ENCODE measurements around the gene RMI2. TPM values are rescaled to one million over a fixed set of nuclear protein-coding genes. Genes with fewer than 3 reads are reported as not detected.

RMI2 gene
- total and polyA plus RNA-seq, 2 of the 8 experiments (the other 6 are each of a cell fraction or from before 2014, with no cell fraction given): 58.2 to 96.0 TPM

- peaks cover 0 to 3% of the 10 kb centered on the region in 2 experiments for H4K20me1 ChIP-seq (replicated peaks in 1 of 2; ENCODE audit: control insufficient read depth in 1 of 2, insufficient read depth in 2 of 2, low read length in 2 of 2)
- peaks cover 0 to 29% (median 14%) of the 10 kb centered on the region in 4 experiments; a peak in 5 of 7 replicates for H3K4me1 ChIP-seq (replicated peaks in 1 of 4; ENCODE audit: control insufficient read depth in 3 of 4, insufficient read depth in 4 of 4, low read length in 3 of 4)
- no peak overlapping the region for H2BK15ac ChIP-seq (ENCODE audit: low read length)
- H3K36me3 ChIP-seq (ENCODE audit: control insufficient read depth in 2 of 4, insufficient read depth in 4 of 4, low read length in 3 of 4): no peaks in the 10 kb centered on the region; a peak in 1 of 8 replicates
- H3K9ac ChIP-seq (replicated peaks in 1 of 4; ENCODE audit: extremely low read depth in 1 of 4, low read depth in 3 of 4, low read length in 3 of 4): no peak overlapping the region
- peak overlapping the region; percentile 52 for H4K91ac ChIP-seq (replicated peaks; ENCODE audit: insufficient read length, low read length)
- no peak overlapping the region for H2AK5ac ChIP-seq (ENCODE audit: low read depth, low read length)
- 51% methylated on average over 22 of the region's 22 CpGs; no CpG with 5 or more reads in 1 of the 2 experiments for WGBS, 2 experiments (ENCODE audit: extremely low coverage in 1 of 2, insufficient coverage in 1 of 2, insufficient read length in 1 of 2, insufficient replicate concordance in 2 of 2, low coverage in 1 of 2, low lambda C conversion rate in 2 of 2, missing lambda C conversion rate in 1 of 2)
- ChIA-PET CTCF (ENCODE audit: partially characterized antibody) (interaction anchor here (0.6 to 15.8 kb wide), 40 partner anchors 9 to 708 kb away, joined by 3 to 266 read pairs (median 4); no protein-coding TSS in a partner anchor), POLR2A (ENCODE audit: partially characterized antibody) (interaction anchor here (0.6 to 2.1 kb wide), 4 partner anchors 10 to 77 kb away, joined by 3 to 6 read pairs (median 4); no protein-coding TSS in a partner anchor)
- H3K9me3 ChIP-seq (ENCODE audit: insufficient read depth in 2 of 2, low read depth in 1 of 2, low read length in 1 of 2): no peaks in the 10 kb centered on the region
- no peaks in the 10 kb centered on the region for H3K79me1 ChIP-seq (ENCODE audit: low read depth, low read length)
- H3K4ac ChIP-seq (replicated peaks; ENCODE audit: insufficient read length, low read depth, low read length): no peak overlapping the region
- FAIRE-seq: no peak
- 0 out of 2 replicates have a peak overlapping the region, but pooled peaks have one; percentile 13 for H2BK20ac ChIP-seq (ENCODE audit: low read length)
- H3K4me2 ChIP-seq (ENCODE audit: insufficient read depth in 1 of 2, low read depth in 2 of 2, low read length in 2 of 2): peak overlapping the region in 1 of 2 experiments; percentile 11; a peak in 1 of 4 replicates
- no peak overlapping the region for H2AFZ ChIP-seq (ENCODE audit: low read length)
- H3K23ac ChIP-seq (ENCODE audit: insufficient read length): no peak overlapping the region
- peak; percentile 41 to 92 for DNase-seq (ENCODE audit: low read depth in 1 of 2, low spot score in 2 of 2)
- H4K8ac ChIP-seq (ENCODE audit: extremely low read depth, insufficient read depth, low read length): no peak overlapping the region
- no peak overlapping the region for H3K4me3 ChIP-seq (ENCODE audit: extremely low read depth in 1 of 4, insufficient read depth in 2 of 4, low read depth in 3 of 4, low read length in 4 of 4)
- H3K79me2 ChIP-seq (ENCODE audit: control insufficient read depth in 1 of 2, insufficient read depth in 2 of 2, low read length in 2 of 2): no peaks in the 10 kb centered on the region
- H2BK5ac ChIP-seq (ENCODE audit: low read depth, low read length): no peak overlapping the region
- no peak overlapping the region; the same call in 1 of the 2 replicates for H2BK12ac ChIP-seq (ENCODE audit: low read depth, low read length)
- H2BK120ac ChIP-seq (replicated peaks; ENCODE audit: low read depth, low read length): no peak overlapping the region
- no peak overlapping the region for H3K14ac ChIP-seq (ENCODE audit: insufficient read length)
- no peak overlapping the region for H3K56ac ChIP-seq (replicated peaks; ENCODE audit: insufficient read length, low read depth, low read length)
- no peak overlapping the region for H4K5ac ChIP-seq (ENCODE audit: insufficient read length, low read depth, low read length)
- no peaks in the 10 kb centered on the region for H3K23me2 ChIP-seq (ENCODE audit: low read depth, low read length)
- no peak overlapping the region; the same call in 1 of the 2 replicates for H3K18ac ChIP-seq (ENCODE audit: extremely low read depth, low read length)
- H3K27me3 ChIP-seq (replicated peaks in 1 of 4; ENCODE audit: control insufficient read depth in 3 of 4, extremely low read depth in 1 of 4, insufficient read depth in 3 of 4, low read length in 3 of 4): no peaks in the 10 kb centered on the region
- H3K27ac ChIP-seq (ENCODE audit: low read depth, low read length): no peak overlapping the region
- no peak for TF ChIP-seq SIX5 (IDR thresholded peaks at IDR 0.05; ENCODE audit: low read depth, low read length)
- peak; percentile 64; the same call in 1 of the 2 replicates for TF ChIP-seq YY1 (IDR thresholded peaks at IDR 0.05; ENCODE audit: low read depth, low read length)
- TF ChIP-seq, protein P1, sequence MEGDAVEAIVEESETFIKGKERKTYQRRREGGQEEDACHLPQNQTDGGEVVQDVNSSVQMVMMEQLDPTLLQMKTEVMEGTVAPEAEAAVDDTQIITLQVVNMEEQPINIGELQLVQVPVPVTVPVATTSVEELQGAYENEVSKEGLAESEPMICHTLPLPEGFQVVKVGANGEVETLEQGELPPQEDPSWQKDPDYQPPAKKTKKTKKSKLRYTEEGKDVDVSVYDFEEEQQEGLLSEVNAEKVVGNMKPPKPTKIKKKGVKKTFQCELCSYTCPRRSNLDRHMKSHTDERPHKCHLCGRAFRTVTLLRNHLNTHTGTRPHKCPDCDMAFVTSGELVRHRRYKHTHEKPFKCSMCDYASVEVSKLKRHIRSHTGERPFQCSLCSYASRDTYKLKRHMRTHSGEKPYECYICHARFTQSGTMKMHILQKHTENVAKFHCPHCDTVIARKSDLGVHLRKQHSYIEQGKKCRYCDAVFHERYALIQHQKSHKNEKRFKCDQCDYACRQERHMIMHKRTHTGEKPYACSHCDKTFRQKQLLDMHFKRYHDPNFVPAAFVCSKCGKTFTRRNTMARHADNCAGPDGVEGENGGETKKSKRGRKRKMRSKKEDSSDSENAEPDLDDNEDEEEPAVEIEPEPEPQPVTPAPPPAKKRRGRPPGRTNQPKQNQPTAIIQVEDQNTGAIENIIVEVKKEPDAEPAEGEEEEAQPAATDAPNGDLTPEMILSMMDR (IDR thresholded peaks at IDR 0.05; ENCODE audit: control extremely low read depth in 1 of 3, insufficient read depth in 1 of 3, low read depth in 1 of 3, low read length in 3 of 3): peak; percentile 86 to 88 (median 86)
- peak; percentile 58; the same call in 1 of the 2 replicates for TF ChIP-seq TBP (IDR thresholded peaks at IDR 0.05; ENCODE audit: low read depth, low read length)
- TF ChIP-seq SIN3A (conservative IDR thresholded peaks at IDR 0.05 in 1 of 2, IDR thresholded peaks at IDR 0.05 in 1 of 2; ENCODE audit: low read depth in 1 of 2, low read length in 2 of 2): 0 out of 4 replicates have a peak, but pooled peaks of 1 of the 2 experiments have one; percentile 41
- peak; percentile 64 to 76 for TF ChIP-seq RAD21 (IDR thresholded peaks at IDR 0.05 in 1 of 2, conservative IDR thresholded peaks at IDR 0.05 in 1 of 2; ENCODE audit: low read depth in 2 of 2, low read length in 2 of 2)
- peak; percentile 36; the same call in 1 of the 2 replicates for TF ChIP-seq TEAD4 (IDR thresholded peaks at IDR 0.05; ENCODE audit: low read depth, low read length)
- TF ChIP-seq POLR2A (IDR thresholded peaks at IDR 0.05; ENCODE audit: control extremely low read depth in 1 of 2, low read depth in 2 of 2, low read length in 2 of 2): no peak
These were observed 41.7 kb downstream of the RMI2 start for GRCh38 chr16:11386791-11387546.
